Fibroblast of pulmonary artery (primary cell): ENCODE measurements around the gene PALLD.

Experiments
- DNase-seq: peaks from one replicate; pipeline ENCODE4 v3.0.0-alpha.2; 2010; ENCODE audit warnings: low read depth
- H3K4me3 ChIP-seq: replicated peaks from 2 replicates; pipeline ENCODE4 v1.5.1; 2011; ENCODE audit warnings: low read depth, mild to moderate bottlenecking, control low read depth, low read length, moderate library complexity
- CTCF ChIP-seq: IDR thresholded peaks from 2 replicates; pipeline ENCODE4 v1.5.1; 2011; ENCODE audit warnings: mild to moderate bottlenecking, control low read depth, low read length, inconsistent platforms; ENCODE audit errors: missing control alignments

The PALLD gene

DNA sequence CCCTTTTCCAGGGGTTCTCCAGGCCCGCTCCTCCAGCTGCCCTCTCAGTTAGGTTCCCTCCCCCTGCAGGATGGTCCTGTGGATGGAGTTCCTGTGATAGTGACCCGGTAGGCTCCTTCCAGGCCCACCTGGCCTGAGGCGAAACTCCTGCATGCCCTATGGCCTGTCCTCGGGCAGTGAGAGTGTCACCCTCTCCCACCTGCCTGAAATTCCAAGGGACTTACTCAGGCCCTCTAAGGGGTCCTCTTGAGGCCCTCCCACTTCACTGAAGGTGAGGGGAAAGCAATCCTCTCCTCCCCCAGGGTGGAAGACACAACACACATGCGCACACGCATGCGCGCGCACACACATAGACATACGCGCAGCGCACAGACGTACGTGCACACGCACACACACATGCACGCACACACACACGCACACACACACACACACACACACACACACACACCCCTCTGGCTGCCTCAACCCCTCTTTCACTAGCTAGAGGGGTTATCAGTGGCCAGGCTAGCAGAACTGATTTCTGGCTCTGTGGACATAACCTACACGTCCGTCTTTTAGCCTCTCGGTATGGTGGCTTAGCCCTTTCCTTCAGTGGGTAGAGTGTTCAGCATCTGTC lies 297.3 kb downstream of the PALLD start:
- no peak for TF ChIP-seq CTCF
- no peak for DNase-seq
- no peak overlapping the region for H3K4me3 ChIP-seq

DNA sequence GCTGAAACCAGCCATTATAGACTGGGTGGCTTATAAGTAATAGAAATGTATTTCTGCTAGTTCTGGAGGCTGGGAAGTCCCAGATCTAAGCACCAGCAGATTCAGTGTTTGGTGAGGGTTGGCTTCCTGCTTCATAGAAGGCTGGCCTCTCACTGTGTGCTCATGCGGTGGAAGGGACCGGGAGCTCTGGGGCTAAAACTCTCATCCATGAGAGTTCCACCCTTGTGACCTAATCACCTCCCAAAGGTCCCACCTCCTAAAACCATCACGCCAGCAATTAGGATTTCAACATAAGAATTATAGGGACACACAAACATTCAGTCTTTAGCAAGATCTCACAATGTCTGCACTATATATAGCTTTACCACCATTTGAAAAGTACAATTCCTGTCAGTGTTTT lies 298.0 kb downstream of the PALLD start:
- TF ChIP-seq CTCF, result no peak
- H3K4me3 ChIP-seq, result no peak overlapping the region
- no peak for DNase-seq

DNA sequence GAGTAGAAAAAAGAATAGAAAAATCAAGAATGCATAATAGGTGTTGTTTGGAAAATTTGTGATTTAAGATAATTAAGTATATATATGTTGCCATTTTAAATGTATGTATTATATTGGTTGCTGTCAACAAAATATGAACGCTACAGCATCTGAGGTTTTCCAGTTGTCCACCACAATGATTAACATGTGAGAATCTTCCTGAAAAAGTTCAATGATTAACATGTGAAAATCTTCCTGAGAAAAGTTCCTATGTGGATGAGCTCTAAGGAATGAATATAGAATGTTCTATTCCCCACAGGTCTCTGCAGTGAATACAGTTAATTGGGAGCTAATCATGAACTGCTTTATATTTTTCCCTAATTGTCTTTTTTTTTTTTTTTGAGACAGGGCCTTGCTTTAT lies 298.5 kb downstream of the PALLD start:
- DNase-seq, result no peak
- TF ChIP-seq CTCF, result no peak

DNA sequence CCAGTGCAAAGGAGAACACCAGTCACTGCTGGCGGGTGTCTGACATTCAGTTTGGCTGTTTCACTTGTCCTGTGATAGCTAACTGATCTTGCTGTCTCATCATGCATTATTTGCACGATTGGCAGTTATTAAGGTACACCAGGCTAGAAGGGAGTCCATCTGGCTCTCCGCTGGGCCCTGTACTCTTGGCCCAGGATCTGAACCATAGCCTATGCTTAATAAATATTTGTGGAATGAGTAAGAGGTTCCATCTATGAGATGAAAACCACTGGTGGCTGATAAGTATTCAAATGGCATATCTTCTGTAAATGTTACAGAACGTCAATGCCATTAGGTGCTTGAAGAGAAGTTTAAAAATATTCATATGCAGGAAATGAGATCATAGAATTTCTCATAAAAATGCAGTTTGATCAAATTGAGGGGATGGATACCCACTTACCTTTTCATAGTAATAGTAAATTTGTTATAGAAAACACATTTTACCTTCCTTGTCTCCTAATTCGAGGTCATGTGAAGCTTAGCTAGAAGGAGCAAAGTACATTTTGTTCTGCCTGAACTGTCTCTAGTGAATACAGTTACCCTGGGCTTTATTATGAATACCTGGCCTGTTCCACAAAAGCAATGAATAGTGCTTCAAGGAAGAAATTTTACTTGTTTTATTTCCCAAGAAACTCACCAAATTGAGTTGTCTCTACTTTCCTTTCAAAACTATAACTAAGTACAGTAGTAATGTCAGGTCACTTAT lies 299.7 kb downstream of the PALLD start:
- TF ChIP-seq CTCF, result no peak
- H3K4me3 ChIP-seq, result no peak overlapping the region
- DNase-seq, result peak; percentile 74

More for the DNA sequence above, 298.5 kb downstream of the PALLD start:
- no peak overlapping the region for H3K4me3 ChIP-seq

- H3K4me3 ChIP-seq, result no peak overlapping the region
- no peak for TF ChIP-seq CTCF
- DNase-seq, result peak; percentile 90
Measured at GRCh38 chr4:168797194-168797593, 300.3 kb downstream of the PALLD start.

GRCh38 chr4:168797738-168798375 lies 301.0 kb downstream of the PALLD start:
- no peak overlapping the region for H3K4me3 ChIP-seq
- no peak for TF ChIP-seq CTCF
- no peak for DNase-seq
